ENCODE results near the gene SLC12A8.

Gene SLC12A8

GRCh38 chr3:125213946-125214542, 1.5 kb upstream of the SLC12A8 start:
- no peak for DNase-seq

- no peak for DNase-seq
Observed at GRCh38 chr3:125213364-125213755, 812 bp upstream of the SLC12A8 start.

- DNase-seq = no peak
Observed at GRCh38 chr3:125212091-125212508, 448 bp downstream of the SLC12A8 start.

GRCh38 chr3:125211523-125212090, 941 bp downstream of the SLC12A8 start:
- DNase-seq = no peak

- DNase-seq = no peak
Observed at GRCh38 chr3:125207949-125208568, 4.5 kb downstream of the SLC12A8 start.

GRCh38 chr3:125207507-125207906, 5.0 kb downstream of the SLC12A8 start:
- no peak for DNase-seq

- no peak for DNase-seq
Observed at GRCh38 chr3:125206934-125207333, 5.6 kb downstream of the SLC12A8 start.

- DNase-seq = no peak
Observed at GRCh38 chr3:125203731-125204130, 8.8 kb downstream of the SLC12A8 start.

- no peak for DNase-seq
Observed at GRCh38 chr3:125202197-125202596, 10.4 kb downstream of the SLC12A8 start.

- no peak for DNase-seq
Observed at GRCh38 chr3:125200731-125201139, 11.8 kb downstream of the SLC12A8 start.

GRCh38 chr3:125194849-125195601, 17.5 kb downstream of the SLC12A8 start:
- no peak for DNase-seq

GRCh38 chr3:125194061-125194848, 18.3 kb downstream of the SLC12A8 start:
- no peak for DNase-seq

GRCh38 chr3:125192190-125193035, 20.1 kb downstream of the SLC12A8 start:
- no peak for DNase-seq

- DNase-seq = no peak
Observed at GRCh38 chr3:125191730-125192129, 20.8 kb downstream of the SLC12A8 start.

GRCh38 chr3:125191256-125191655, 21.3 kb downstream of the SLC12A8 start:
- no peak for DNase-seq

GRCh38 chr3:125190786-125191185, 21.8 kb downstream of the SLC12A8 start:
- DNase-seq = no peak

GRCh38 chr3:125189378-125190165, 23.0 kb downstream of the SLC12A8 start:
- no peak for DNase-seq

- no peak for DNase-seq
Observed at GRCh38 chr3:125188955-125189354, 23.6 kb downstream of the SLC12A8 start.

- DNase-seq = no peak
Observed at GRCh38 chr3:125187599-125187910, 25.0 kb downstream of the SLC12A8 start.

- DNase-seq = no peak
Observed at GRCh38 chr3:125186800-125187598, 25.5 kb downstream of the SLC12A8 start.
